Measurements from ENCODE around the gene APC. TPM values are rescaled to one million over a fixed set of nuclear protein-coding genes. Genes with fewer than 3 reads are reported as not detected.

The APC gene
- total RNA-seq, 1 experiment from 2014 or later, result 40.0 TPM

- TF ChIP-seq CTCF (IDR thresholded peaks at IDR 0.05) (no peak), TEAD1 (CRISPR knock-in tag; IDR thresholded peaks at IDR 0.05) (no peak), CREB1 (CRISPR knock-in tag; IDR thresholded peaks at IDR 0.05) (no peak), ZNF317 (CRISPR knock-in tag; IDR thresholded peaks at IDR 0.05; ENCODE audit: borderline replicate concordance, low read depth) (no peak), PRDM15 (CRISPR knock-in tag; IDR thresholded peaks at IDR 0.05) (no peak), MXD4 (CRISPR knock-in tag; IDR thresholded peaks at IDR 0.05; ENCODE audit: borderline replicate concordance) (no peak), AR (CRISPR knock-in tag; IDR thresholded peaks at IDR 0.05) (no peak), USF2 (CRISPR knock-in tag; IDR thresholded peaks at IDR 0.05) (no peak), ELF4 (CRISPR knock-in tag; IDR thresholded peaks at IDR 0.05; ENCODE audit: low read depth) (no peak)
Observed at GRCh38 chr5:112742424-112742823, 4.7 kb downstream of the APC start (continued).

GRCh38 chr5:112743631-112744030 lies 5.9 kb downstream of the APC start:
- DNase-seq (ENCODE audit: low spot score) (no peak), ATAC-seq (no peak)
- Mint-ChIP-seq H3K9me3 (no peaks in the 10 kb centered on the region), H3K27me3 (ENCODE audit: low read depth) (no peaks in the 10 kb centered on the region), H3K4me1 (peaks cover 14% of the 10 kb centered on the region), H3K36me3 (no peaks in the 10 kb centered on the region), H3K4me3 (no peak overlapping the region), H3K27ac (no peak overlapping the region)
- TF ChIP-seq KAT7 (CRISPR knock-in tag; IDR thresholded peaks at IDR 0.05; ENCODE audit: borderline replicate concordance) (no peak), ZNF317 (CRISPR knock-in tag; IDR thresholded peaks at IDR 0.05; ENCODE audit: borderline replicate concordance, low read depth) (no peak), ZNF532 (CRISPR knock-in tag; IDR thresholded peaks at IDR 0.05; ENCODE audit: borderline replicate concordance) (no peak), ZNF281 (CRISPR knock-in tag; IDR thresholded peaks at IDR 0.05) (no peak)
- ChIA-PET CTCF (interaction anchor here (1.0 kb wide), 1 partner anchor 52 kb away, joined by 3 read pairs; no protein-coding TSS in a partner anchor), POLR2A (no interaction called here)

Data from WTC11 (cell line).